Muscle of back (tissue), 11 donors: Measurements from ENCODE around the gene ETHE1. TPM values are rescaled to one million over a fixed set of nuclear protein-coding genes. Genes with fewer than 3 reads are reported as not detected.
"Not testable (repeated sequence)": the region's sequence is repeated elsewhere in the genome, so short reads cannot be mapped to it uniquely, and the experiment has no call there.

Source experiments
- DNase-seq, 3 donors: peaks; one replicate each; pipeline versions ENCODE4 v3.0.0 to v3.0.0-alpha.2; 2013
- polyA plus RNA-seq, 10 donors: library from polyadenylated mRNA; unstranded; fragments of 120-200 nt; gene quantifications; one replicate each; pipeline ENCODE4 v1.2.1, GENCODE V29; 2013; ENCODE audit not compliant: insufficient read length in 10 of 10

ETHE1 gene
- polyA plus RNA-seq, 10 donors, result 10.5 to 16.5 (median 14.7) TPM

DNA sequence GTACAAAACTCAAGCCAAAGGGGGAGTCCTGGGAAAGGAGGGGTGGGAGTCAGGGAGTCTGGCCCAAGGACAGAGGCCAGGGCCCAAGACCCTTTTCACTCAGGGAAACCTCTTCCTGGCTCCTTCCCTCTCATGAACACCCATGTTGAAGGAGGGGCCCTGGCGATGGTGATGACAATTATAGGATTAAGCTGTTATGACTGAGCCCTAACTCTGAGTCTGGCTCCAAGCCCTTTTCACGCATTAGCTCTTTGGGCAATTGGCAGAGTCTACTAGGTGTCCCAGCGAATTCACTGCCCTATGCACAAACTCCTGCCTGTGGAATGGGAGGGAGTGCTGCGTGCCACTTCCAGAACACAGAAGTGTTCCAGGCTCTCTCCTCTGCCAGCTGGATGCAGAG lies 26.7 kb upstream of the ETHE1 start:
- no peak for DNase-seq

DNA sequence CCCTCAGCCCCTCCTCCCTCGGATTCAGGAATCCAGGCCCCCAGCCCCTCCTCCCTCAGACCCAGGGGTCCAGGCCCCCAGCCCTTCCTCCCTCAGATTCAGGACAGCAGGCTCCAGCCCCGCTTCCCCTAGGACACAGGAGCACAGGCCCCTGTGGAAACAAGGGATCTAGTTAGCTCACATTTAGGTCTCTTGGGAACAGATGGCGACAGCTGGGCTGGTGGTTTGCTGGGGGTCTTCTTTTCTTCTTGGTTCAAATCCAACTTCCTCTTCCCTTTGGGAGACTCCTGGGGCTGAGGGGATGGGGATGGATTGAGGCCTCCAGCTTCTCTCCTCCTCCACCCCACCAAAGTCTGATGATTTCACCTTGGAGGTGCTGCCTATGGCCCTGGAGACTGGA lies 25.6 kb upstream of the ETHE1 start:
- DNase-seq, result no peak

DNA sequence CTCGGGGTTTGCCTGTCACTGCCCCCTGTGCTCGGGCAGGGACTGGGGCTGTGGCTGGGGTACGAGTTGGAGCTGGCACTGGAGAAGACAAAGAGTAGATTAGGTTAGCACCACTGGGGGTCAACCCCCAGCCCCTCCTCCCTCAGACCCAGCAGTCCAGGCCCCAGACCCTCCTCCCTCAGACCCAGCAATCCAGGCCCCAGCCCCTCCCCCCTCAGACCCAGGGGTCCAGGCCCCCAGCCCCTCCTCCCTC lies 25.1 kb upstream of the ETHE1 start:
- no peak for DNase-seq

DNA sequence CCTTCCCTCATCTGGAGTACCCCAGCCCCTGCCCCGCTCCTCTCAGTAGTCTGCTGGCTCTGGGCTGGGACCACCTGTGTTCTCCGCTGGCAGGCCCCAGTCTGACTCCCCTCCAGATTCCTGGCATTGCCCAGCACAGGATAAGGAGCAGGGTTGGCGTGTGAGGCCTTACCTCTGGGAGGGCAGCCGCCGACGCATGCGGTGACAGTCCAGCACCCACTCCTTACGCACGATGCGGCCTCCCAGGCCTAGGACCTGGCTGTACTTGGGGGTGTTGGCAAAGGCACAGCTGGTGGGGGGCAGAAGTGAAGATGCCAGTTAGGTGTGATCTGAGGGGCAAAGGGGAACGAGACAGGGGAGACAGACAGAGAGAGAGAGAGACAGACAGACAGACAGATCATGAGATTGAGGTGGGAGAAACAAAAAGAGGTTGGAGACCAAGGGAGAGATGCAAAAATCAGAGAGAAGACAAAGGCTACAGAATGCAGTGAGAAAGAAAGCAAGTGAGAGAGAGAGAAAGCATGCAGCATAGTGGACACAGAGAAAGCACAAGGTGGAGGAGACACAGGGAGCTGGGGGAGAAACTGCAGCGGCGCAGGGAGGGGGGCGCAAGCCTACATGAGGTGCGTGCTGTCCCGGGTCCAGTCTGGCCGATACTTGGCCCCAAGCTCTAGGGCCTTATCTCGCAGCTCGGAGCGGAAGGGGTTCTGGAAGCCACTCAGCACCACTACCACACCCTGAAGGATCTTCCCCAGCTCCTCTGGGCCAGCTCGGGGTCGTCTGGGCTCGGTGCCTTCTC lies 24.6 kb upstream of the ETHE1 start:
- no peak for DNase-seq

DNA sequence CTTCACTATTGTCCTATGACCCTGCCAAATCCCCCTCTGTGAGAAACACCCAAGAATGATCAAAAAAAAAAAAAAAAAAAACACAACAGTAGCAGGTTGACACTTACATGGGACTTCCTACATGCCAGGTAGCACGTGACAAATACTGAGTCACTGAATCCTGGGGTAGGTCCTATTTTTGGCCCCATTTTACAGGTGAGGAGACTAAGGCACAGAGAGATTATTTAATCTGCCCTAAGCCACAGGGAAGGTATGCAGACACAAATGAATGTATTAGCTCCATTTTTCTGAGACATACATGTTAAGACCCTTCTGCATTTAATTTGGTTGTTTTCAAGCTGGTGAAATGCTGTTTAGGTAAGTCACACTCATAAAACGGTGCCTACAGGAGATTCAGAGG lies 21.7 kb upstream of the ETHE1 start:
- no peak for DNase-seq

DNA sequence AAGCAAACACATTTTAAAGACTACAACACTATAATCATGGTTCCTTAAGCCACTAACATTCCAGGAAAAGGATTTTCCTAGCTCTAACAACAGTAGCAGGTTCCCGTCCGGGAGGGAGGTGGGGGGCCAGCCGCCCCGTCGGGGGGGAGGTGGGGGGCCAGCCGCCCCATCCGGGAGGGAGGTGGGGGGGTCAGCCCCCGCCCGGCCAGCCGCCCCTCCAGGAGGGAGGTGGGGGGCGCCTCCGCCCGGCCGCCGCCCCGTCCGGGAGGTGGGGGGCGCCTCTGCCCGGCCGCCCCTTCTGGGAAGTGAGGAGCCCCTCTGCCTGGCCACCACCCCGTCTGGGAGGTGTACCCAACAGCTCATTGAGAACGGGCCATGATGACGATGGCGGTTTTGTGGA lies 20.9 kb upstream of the ETHE1 start:
- not testable (repeated sequence) for DNase-seq

DNA sequence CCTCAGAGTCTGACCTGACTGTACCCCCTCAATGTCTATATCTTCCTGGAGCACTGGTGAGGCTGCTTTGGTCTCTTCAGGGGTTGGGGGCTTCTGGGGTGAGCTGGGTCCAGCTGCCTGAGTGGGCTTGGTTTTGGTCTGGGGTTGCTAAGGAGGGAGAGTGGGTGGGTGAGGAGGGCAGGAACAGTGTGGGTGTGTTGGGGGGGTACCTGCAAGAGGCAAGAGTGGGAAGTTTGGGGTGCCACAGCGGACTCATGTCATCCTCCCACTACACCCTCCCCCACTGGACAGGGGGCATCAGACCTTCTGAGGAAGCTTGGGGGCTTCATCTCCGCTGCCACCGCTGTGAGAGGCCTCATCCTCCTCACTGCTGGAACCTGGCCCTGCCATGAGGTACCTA lies 19.6 kb upstream of the ETHE1 start:
- no peak for DNase-seq

DNA sequence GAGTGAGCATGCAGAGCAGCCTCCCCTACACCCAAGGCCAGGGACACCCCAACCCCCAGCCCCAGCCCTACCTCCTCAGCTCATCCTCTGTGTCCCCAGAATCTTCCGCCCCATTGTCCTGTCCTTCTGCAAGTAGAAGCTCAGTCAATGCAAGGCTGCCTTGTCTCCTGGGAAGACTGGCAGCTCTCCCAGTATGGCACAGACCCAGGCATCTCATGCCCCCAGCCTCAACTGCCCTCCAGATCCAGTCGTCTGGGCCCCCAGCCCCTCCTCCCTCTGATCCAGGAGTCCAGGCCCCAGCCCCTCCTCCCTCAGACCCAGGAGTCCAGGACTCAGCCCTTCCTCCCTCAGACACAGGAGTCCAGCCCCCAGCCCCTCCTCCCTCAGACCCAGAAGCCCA lies 19.0 kb upstream of the ETHE1 start:
- DNase-seq, result no peak

DNA sequence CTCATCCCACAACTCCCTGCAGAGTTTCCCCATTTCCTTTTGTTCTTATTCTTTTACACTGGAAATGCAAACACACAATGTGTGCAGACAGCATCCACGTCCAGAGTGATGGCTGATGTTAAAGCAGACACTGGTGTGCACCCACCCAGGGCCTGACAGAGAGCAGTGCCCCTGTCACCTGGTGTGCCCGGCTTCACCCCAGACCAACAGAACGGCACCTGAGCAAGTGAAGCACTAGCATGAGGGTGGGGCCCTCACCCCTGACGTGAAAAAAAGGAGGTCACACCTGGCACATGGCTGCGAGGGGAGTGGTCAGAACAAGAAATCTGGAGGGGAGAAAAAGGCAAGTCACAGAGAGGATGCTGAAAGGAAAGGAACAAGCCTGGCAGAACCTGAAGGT lies 18.3 kb upstream of the ETHE1 start:
- DNase-seq, result no peak

DNA sequence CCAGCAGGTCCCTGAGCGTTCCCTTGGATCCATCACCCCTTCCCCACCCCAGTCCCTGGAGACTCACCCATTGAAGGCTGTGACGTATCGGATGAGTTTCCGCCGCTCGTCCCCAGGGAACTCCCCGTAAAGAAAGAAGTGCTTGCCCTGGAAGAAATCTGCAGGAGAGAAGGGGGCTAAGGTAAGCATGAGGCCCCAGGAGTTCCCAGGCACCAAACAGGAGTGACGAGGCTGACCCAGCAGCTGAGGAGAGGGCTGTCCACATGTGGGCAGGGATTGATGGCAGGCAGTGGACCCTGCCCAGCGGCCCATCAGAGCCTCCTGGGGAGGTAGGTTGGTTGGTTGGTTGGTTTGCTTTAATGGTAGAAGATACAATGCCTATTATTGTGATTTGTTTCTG lies 17.1 kb upstream of the ETHE1 start:
- no peak for DNase-seq

DNA sequence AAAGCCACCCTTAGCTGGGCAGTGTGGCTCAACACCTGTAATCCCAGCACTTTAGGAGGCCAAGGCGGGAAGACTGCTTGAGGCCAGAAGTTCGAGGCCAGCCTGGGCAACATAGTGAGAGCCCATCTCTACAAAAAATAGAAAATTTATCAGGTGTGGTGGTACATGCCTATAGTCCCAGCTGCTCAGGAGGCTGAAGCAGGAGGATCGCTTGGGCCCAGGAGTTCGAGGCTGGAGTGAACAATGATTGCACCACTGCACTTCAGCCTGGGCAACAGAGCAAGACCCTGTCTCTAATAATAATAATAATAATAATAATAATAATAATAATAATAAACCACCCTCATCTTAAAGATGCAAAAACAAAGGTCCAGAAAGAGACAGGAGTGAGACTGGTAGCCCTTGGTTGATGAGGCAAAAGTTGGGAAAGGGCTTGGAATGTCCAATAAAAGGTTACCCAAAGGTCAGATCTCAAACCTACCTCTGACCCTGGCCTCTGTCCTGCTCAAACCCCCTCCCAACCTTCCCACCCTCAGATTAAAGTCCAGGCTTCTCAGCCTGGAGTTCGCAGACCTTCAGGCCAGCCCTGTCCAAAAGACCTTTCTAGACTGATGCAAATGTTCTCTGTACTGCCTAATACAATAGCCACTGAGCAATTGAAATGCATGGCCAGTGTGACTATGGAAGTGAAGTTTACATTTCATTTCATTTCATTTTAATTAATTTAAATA lies 15.1 kb upstream of the ETHE1 start:
- no peak for DNase-seq

DNA sequence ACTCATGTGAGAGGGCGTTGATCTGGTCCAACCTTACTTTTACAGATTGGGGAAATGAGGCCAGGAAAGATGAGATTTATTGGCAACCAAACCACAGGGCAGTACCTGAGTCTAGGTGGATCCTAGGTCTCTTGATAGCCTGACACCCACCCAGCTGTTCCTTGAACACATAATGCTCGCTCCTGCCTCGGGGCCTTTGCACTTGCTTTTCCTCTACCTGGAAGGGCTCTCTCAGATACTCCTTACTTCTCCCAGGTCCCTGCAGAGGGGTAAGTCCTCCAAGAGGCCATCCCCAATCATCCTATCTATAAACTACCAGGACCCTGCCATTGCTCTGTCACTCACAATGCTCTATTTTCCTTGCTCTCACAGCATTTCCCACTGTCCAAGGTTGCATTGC lies 13.4 kb upstream of the ETHE1 start:
- DNase-seq, result no peak

DNA sequence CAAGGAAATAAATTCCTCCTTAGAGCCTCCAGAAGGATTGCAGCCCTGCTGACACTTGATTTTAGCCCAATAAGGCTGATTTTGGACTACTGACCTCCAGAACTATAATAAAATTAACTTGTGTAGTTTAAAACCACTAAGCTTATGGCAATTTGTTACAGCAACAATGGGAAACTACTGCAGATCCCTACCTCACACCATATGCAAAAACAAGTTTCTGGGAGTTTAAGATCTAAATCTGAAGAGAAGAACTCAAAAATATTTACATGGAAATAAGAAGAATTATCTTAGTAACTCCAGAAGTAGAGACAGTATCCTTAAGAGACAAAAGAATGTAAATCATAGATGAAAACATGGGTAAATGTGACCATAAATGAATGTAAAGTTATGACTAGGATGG lies 11.9 kb upstream of the ETHE1 start:
- no peak for DNase-seq

DNA sequence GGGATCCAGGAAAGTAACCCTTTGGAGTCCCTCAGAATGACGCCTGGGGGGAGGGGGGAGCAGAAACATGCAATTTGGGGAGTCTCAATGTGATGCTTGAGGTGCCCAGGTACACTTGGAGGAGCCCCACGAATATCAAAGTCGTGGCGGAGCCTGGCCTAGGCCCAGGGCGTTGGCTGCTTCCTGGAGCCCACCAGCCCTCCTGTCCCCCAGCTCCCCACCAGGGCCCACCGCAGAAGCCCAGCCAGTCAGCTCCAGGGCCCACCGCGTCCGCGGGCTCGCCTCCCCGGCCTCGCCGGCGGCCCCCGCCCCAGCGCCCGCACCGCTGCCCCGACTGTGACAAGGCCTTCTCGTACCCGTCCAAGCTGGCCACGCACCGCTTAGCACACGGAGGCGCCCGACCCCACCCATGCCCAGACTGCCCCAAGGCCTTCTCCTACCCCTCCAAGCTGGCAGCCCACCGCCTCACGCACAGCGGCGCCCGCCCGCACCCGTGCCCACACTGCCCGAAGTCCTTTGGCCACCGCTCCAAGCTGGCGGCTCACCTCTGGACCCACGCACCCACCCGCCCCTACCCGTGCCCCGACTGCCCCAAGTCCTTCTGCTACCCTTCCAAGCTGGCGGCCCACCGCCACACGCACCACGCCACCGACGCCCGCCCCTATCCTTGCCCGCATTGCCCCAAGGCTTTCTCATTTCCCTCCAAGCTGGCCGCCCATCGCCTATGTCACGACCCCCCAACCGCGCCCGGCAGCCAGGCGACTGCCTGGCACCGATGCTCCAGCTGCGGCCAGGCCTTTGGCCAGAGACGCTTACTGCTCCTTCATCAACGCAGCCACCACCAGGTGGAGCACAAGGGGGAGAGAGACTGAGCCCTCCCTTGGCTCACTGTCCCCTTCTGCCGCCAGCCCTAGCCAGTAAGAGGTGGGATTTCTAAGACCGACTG lies 8.1 kb upstream of the ETHE1 start:
- peak in 2 of 3 donors; percentile 73 to 81 for DNase-seq

DNA sequence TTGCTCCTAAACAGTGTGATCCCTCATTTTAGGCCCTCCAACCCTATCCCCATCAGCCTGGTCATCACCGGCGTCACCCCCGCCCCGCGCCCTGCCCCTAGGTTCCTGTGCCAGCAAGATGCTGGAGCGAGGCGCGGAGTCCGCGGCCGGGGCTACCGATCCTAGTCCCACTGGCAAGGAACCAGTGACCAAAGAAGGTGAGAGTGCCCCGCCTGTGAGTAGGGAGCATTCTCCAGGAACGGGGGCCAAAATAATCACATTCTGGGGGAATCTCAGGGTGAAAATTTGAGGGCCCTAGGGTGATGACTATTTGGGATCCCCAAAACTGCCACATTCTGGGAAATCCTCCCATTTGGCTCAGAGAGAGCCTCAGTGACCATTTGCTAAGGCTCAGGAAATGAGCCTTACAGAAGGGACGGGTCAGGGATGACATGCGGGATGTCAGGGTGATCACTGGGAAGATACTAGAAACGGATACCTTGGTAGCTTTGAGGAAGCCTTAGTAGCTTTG lies 7.4 kb upstream of the ETHE1 start:
- no peak for DNase-seq

DNA sequence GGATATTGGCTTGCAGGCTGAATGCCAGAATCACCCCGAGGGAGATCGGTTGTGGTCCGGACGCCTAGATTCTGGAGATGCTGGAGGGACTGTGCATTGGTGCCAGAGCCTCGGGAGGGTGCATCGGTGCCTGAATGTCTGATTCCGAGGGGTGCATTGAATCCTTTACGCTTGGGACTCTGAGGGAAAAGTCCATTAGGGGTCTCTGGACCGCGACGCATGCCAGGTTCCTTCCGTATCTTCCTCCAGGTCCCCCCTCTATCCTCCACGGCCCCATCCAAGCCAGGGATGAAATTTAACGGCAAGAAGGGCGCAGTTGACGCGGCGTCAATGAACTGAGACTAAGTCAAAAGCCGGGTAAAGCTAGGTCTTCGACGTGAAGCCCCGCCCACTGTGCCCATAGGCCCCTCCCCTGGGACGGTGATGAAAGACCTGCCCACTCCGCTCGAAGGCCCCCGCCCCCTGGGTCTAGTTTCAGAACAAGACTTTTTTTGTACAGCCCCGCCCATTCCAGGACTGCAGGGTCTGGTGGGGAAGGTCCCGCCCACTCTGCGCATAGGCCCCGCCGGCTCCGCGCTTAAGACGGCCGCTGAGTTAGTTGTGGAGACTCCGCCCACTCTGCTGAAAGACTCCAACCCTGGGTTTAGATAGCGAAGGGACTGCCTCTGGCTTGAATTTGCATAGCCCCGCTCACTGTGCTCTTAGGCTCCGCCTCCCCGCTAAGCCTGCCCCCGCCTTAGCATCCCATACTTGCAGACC lies 6.7 kb upstream of the ETHE1 start:
- DNase-seq, result peak; percentile 99

DNA sequence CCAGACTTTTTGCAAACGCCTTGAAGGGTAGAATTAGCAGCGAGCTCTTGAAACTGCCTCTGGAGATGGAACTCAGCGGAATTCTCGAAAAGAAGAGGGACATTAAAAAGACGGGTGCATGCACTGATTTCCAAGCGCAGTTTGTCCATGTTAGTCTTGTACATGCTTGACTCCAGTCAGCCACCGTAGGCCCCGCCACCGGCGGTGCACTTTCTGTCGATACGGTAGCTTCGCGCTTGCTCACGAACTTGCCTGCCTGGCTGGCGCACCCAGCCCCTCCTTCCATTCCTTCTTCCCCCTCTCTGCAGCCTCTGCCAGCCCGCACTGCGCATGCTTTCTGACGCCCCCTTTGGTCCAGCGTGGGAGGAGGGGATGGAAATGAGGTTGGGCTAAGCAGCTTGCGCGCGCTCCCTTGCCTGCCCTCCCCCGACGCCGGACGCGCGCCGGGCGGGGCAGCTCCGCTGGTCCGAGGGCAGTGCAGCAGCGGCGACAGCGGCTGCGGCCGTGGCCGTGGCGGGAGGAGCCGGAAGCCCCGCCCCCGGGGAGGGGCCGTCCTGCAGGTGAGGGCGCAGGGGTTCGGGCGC lies 6.1 kb upstream of the ETHE1 start, which contains the start of gene ZNF575:
TSS of gene ZNF575 (plus strand) at position 227 of the 584 bp plus-strand sequence. CDS start 1,235 bp downstream, outside the sequence.
- peak; percentile 97 to 99 (median 98) for DNase-seq

DNA sequence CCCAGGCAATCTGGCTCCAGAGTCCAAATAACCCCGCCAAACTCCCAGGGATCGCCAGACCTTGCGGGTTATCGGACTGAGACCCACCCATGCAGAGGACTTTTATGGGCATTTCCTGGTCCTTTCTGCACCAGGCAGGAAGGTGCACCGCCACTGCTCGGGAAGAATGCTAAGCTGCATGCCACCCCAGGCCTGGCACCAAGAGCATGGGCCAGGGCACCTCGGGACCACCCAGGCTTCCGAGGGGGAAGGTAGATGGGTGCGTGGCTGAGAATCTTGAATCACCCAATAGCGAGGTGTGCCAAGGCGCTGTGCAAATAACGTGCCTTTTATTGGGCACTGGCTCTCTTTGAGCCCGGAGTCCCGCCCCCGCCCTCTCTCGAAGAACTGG lies 5.6 kb upstream of the ETHE1 start:
- no peak for DNase-seq

DNA sequence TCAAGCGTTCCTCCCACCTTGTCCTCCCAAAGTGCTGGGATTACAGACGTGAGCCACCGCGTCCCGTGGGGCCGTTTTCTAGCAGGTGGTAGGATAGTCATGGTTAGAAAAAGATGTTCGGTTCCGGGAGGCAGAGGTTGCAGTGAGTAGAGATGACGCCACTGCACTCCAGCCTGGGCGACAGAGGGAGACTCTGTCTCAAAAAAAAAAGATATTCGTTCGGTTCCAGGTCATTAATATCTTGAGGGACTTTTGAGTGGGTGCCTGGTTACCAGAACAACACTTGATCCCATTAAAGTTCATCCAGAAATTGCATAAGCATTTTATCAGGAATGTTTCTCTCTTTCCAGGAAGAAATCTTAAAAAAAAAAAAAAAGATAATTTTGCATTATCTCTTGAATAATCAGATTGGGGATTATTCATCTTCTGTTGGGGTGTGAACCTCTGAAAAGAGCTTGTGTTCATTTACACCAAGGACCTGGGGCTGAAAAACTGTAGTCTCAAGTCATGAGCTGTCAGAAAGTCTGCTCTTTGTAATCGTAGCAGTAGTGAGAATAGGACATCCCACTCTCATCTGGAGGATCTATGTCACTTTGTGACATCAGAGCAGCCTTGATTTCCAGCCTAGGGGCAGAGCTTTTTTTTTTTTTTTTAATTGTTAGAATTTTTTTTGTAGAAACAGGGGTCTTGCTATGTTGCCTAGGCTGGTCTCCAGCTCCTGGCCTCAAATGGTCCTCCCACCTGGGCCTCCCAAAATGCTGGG lies 1.0 kb upstream of the ETHE1 start:
- peak in 2 of 3 donors; percentile 27 to 45 for DNase-seq
